Chondrocyte (in vitro differentiated cells): ENCODE measurements around the gene PTH1R. TPM values are rescaled to one million over a fixed set of nuclear protein-coding genes. Genes with fewer than 3 reads are reported as not detected.

Source experiments
- DNase-seq: peaks from one replicate; pipeline ENCODE4 v3.0.0; 2021; ENCODE audit warnings: mixed read lengths, low spot score
- H3K27ac Mint-ChIP-seq: one replicate; pipeline ENCODE4 v1.8.0; 2021; ENCODE audit warnings: mild to moderate bottlenecking, moderate library complexity, mixed read lengths; ENCODE audit not compliant: unreplicated experiment
- H3K27me3 Mint-ChIP-seq: 2 replicates; pipeline ENCODE4 v1.8.0; 2021; ENCODE audit warnings: low read depth, mixed read lengths
- H3K36me3 Mint-ChIP-seq: 2 replicates; pipeline ENCODE4 v1.8.0; 2021; ENCODE audit warnings: low read depth, mixed read lengths
- H3K4me1 Mint-ChIP-seq: 2 replicates; pipeline ENCODE4 v1.8.0; 2021; ENCODE audit warnings: low read depth, mild to moderate bottlenecking, mixed read lengths
- H3K4me3 Mint-ChIP-seq: one replicate; pipeline ENCODE4 v1.8.0; 2021; ENCODE audit warnings: mild to moderate bottlenecking, moderate library complexity, mixed read lengths; ENCODE audit not compliant: unreplicated experiment
- H3K9me3 Mint-ChIP-seq: 2 replicates; pipeline ENCODE4 v1.8.0; 2021; ENCODE audit warnings: low read depth, mixed read lengths
- total RNA-seq: library from RNA; stranded (reverse); gene quantifications from 3 replicates; pipeline ENCODE4 v1.2.1, GENCODE V29; 2021
- TF ChIP-seq, protein P1 (sequence below): fragments of 200-600 bp; sonication (generic); IDR thresholded peaks from 2 replicates; pipeline ENCODE4 v1.5.0; 2021; ENCODE audit warnings: antibody characterized with exemption, mild to moderate bottlenecking, moderate library complexity

The PTH1R gene
- total RNA-seq, 1 donor from 2014 or later: 3.1 TPM

GRCh38 chr3:46853441-46854415 lies 23.8 kb upstream of the PTH1R start:
- H3K4me3 Mint-ChIP-seq: no peak overlapping the region
- peaks cover 7% of the 10 kb centered on the region for H3K4me1 Mint-ChIP-seq
- peaks cover 19% of the 10 kb centered on the region for H3K27me3 Mint-ChIP-seq
- no peak overlapping the region for H3K27ac Mint-ChIP-seq
- TF ChIP-seq, protein P1, sequence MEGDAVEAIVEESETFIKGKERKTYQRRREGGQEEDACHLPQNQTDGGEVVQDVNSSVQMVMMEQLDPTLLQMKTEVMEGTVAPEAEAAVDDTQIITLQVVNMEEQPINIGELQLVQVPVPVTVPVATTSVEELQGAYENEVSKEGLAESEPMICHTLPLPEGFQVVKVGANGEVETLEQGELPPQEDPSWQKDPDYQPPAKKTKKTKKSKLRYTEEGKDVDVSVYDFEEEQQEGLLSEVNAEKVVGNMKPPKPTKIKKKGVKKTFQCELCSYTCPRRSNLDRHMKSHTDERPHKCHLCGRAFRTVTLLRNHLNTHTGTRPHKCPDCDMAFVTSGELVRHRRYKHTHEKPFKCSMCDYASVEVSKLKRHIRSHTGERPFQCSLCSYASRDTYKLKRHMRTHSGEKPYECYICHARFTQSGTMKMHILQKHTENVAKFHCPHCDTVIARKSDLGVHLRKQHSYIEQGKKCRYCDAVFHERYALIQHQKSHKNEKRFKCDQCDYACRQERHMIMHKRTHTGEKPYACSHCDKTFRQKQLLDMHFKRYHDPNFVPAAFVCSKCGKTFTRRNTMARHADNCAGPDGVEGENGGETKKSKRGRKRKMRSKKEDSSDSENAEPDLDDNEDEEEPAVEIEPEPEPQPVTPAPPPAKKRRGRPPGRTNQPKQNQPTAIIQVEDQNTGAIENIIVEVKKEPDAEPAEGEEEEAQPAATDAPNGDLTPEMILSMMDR: no peak
- no peaks in the 10 kb centered on the region for H3K9me3 Mint-ChIP-seq
- H3K36me3 Mint-ChIP-seq: no peaks in the 10 kb centered on the region
- peak; percentile 81 for DNase-seq

DNA sequence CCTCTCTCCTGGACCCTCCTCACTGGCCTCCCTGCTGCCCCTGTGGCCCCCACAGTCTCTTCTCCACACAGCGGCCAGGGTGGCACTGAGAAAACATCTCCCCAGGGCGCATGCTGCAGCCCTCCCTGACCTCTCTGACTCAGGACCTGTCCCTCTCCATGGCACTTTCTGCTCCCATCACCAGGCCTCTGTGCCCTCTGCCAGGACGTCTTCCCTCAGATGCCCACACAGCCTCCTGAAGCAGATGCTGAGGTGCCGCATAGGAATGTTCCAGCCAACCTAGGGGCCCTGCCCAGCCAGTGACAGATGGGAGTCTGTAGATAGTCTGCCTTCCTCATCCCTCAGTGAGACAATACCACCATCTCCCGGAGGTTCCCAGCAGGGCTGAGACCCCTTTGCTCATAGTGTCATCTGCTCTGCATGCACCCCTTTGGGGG lies 22.9 kb upstream of the PTH1R start:
- peak; percentile 67 for DNase-seq
- Mint-ChIP-seq H3K27me3 (peaks cover 22% of the 10 kb centered on the region), H3K9me3 (no peaks in the 10 kb centered on the region), H3K27ac (no peak overlapping the region), H3K36me3 (no peaks in the 10 kb centered on the region), H3K4me1 (no peaks in the 10 kb centered on the region), H3K4me3 (no peak overlapping the region)
- TF ChIP-seq, protein P1: no peak

DNA sequence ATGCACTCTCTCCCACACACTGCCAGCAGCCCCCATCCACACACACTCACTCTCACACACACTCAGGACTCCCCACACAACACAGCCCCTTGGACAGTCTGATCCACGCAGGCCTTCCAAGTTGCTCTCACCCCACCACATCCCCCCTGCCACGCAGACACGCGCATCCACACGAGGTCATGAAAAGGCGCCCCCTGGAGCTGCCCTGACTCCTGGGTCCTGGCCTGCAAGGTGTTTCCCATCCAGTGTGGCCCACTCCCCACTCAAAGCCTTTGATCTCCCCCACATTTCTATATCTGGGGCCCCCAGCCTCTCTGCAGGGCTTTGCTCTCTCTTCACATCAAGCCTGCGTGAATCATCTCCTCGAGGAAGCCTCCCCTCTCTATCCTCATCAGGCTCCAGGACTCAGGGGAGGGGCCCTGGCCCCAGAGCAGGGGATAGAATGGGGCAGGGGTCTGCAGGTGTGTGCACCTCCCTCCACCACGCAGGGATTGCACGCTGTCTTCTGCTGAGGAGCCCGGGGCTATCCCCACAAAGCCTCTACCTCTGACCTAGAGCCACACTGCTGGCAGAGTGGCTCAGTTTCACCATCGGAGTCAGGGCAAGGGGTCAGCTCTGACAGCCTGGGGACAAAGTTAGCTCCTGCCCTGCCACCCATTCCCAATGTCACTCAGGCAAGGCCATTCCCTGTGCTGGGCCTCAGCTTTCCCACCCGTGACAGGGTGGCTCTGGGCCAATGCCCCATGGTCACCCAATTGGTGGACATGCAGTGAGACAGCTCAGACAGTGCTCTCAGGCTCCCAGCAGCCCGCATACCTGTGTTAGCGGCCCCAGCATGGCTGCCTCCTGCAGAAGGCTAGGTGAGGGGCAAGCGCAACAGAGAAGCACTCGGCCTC lies 20.7 kb upstream of the PTH1R start:
- TF ChIP-seq, protein P1: no peak
- H3K9me3 Mint-ChIP-seq: no peaks in the 10 kb centered on the region
- no peaks in the 10 kb centered on the region for H3K4me1 Mint-ChIP-seq
- H3K27ac Mint-ChIP-seq: no peak overlapping the region
- DNase-seq: peak; percentile 83
- H3K36me3 Mint-ChIP-seq: no peaks in the 10 kb centered on the region
- H3K4me3 Mint-ChIP-seq: no peak overlapping the region
- peaks cover 22% of the 10 kb centered on the region for H3K27me3 Mint-ChIP-seq

DNA sequence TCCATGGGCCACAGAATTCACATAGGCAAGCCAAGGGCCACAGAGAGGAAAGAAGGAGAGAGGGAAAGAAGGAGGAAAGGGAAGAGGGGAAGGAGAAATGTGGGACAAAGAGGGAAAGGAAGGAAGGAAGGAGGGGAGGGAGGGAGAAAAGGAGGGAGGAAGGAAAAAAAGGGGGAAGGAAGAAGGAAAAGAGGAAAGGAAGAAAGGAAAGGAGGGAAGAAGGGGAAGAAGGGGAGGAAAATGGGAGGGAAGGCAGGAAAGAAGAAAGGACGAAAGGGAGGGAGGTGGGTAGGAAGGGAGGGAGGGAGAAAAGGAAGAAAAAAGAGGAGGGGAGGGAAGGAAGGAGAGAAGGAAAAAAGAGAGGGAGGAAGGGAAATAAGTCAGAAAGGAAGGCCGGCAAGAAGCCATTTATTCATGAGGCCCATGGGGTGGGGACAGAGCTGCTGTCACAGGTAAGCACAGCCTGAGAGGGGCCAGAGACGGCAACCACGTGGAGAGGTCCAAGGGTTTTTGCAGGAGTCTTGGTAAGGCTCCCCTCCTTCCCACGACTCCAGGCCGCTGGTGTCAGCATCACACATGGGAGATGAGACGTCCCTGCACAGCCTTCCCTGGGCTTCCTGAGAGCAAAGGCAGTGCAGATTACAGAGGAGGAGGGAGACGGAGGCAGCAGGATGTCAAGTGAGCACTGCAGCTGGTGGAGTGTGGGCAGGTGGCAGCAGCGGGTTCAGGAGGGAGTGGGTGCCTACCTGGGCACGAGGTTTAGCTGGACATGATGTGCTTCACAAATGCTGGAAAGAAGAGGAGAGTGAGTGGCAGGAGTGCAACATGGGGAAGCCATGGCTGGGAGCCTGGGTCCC lies 19.8 kb upstream of the PTH1R start:
- peak; percentile 56 for DNase-seq
- no peaks in the 10 kb centered on the region for H3K4me1 Mint-ChIP-seq
- no peak overlapping the region for H3K27ac Mint-ChIP-seq
- TF ChIP-seq, protein P1: no peak
- H3K9me3 Mint-ChIP-seq: no peaks in the 10 kb centered on the region
- peaks cover 22% of the 10 kb centered on the region for H3K27me3 Mint-ChIP-seq
- H3K4me3 Mint-ChIP-seq: no peak overlapping the region
- no peaks in the 10 kb centered on the region for H3K36me3 Mint-ChIP-seq
